ENCODE data around the gene SFRP2. TPM values are rescaled to one million over a fixed set of nuclear protein-coding genes. Genes with fewer than 3 reads are reported as not detected.

Gene SFRP2
- total RNA-seq, 4 donors from 2014 or later, result 15.0 to 41.3 (median 24.0) TPM

- peak in 1 of 2 donors; percentile 7 for DNase-seq
- WGBS, 2 donors, result 12 to 13% methylated on average over 24 to 31 of the region's 76 CpGs
- TF ChIP-seq POLR2A (IDR thresholded peaks at IDR 0.05) (no peak), CTCF (IDR thresholded peaks at IDR 0.05) (no peak)
- H3K4me3 ChIP-seq (replicated peaks in 1 of 3), result peak within 1 kb of the TSS; percentile 26 to 42 (median 30)
- peaks cover 0 to 11% of the 10 kb centered on the region in 2 donors for H3K4me1 ChIP-seq
- no peak within 1 kb of the TSS for H3K27ac ChIP-seq
- H3K9me3 ChIP-seq, result no peaks in the 10 kb centered on the region
- no peaks in the 10 kb centered on the region for H3K36me3 ChIP-seq
- no peaks in the 10 kb centered on the region for H3K27me3 ChIP-seq
- intact Hi-C loops (cut with DNase I), result no loop called here
These were observed 29.2 kb downstream of the SFRP2 start, which contains the start of gene RNF175 for GRCh38 chr4:153759407-153760316. TSS of gene RNF175 (minus strand) at chr4:153760024. CDS start at chr4:153759862, 162 bp downstream.

- intact Hi-C loops (cut with DNase I), result no loop called here
- DNase-seq, result no peak
- Histone ChIP-seq H3K4me3 (replicated peaks in 1 of 3) (no peak overlapping the region), H3K9me3 (no peaks in the 10 kb centered on the region), H3K36me3 (no peaks in the 10 kb centered on the region), H3K4me1 (peaks cover 0 to 11% of the 10 kb centered on the region in 2 donors), H3K27me3 (no peaks in the 10 kb centered on the region), H3K27ac (no peak overlapping the region)
- TF ChIP-seq CTCF (IDR thresholded peaks at IDR 0.05) (no peak), POLR2A (IDR thresholded peaks at IDR 0.05) (no peak)
- WGBS, 2 donors, result 55 to 62% methylated on average over 15 of the region's 15 CpGs
These were observed 30.0 kb downstream of the SFRP2 start for GRCh38 chr4:153758688-153759406.

- Histone ChIP-seq H3K4me3 (replicated peaks in 1 of 3) (no peak overlapping the region), H3K27me3 (no peaks in the 10 kb centered on the region), H3K9me3 (no peaks in the 10 kb centered on the region), H3K27ac (no peak overlapping the region), H3K36me3 (no peaks in the 10 kb centered on the region), H3K4me1 (peaks cover 0 to 11% of the 10 kb centered on the region in 2 donors)
- DNase-seq, result no peak
- intact Hi-C loops (cut with DNase I), result no loop called here
- TF ChIP-seq CTCF (IDR thresholded peaks at IDR 0.05) (no peak), POLR2A (IDR thresholded peaks at IDR 0.05) (no peak)
- WGBS, 2 donors, result 98 to 100% methylated on average over 2 of the region's 2 CpGs
These were observed 30.7 kb downstream of the SFRP2 start for GRCh38 chr4:153758136-153758535.

- WGBS, 2 donors, result 85% methylated on average over 1 of the region's 1 CpG
- intact Hi-C loops (cut with DNase I), result no loop called here
These were observed 31.5 kb downstream of the SFRP2 start for GRCh38 chr4:153757407-153757806.

More at GRCh38 chr4:153757407-153757806, 31.5 kb downstream of the SFRP2 start:
- H3K9me3 ChIP-seq, result no peaks in the 10 kb centered on the region
- DNase-seq, result no peak
- H3K27me3 ChIP-seq, result no peaks in the 10 kb centered on the region
- H3K4me1 ChIP-seq, result peaks cover 0 to 11% of the 10 kb centered on the region in 2 donors
- H3K27ac ChIP-seq, result no peak overlapping the region
- H3K4me3 ChIP-seq (replicated peaks in 1 of 3), result no peak overlapping the region
- no peak for TF ChIP-seq POLR2A (IDR thresholded peaks at IDR 0.05)
- no peak for TF ChIP-seq CTCF (IDR thresholded peaks at IDR 0.05)
- H3K36me3 ChIP-seq, result no peaks in the 10 kb centered on the region
